HEK293 (cell line): ENCODE results near the gene CCBE1.
A peak's percentile ranks its signal among the peaks of the same experiment; 100 is the strongest.

Source experiments
- CTCF ChIA-PET: fragments of 350-600 bp; formaldehyde crosslinking; extraction: SDS; loops from one replicate; lab custom pipeline; 2021; ENCODE audit warnings: antibody characterized with exemption; lab: Yijun Ruan, JAX
- POLR2A ChIA-PET: fragments of 300-600 bp; formaldehyde crosslinking; extraction: SDS; loops from one replicate; lab custom pipeline; 2020; ENCODE audit warnings: antibody characterized with exemption, inconsistent platforms; lab: Yijun Ruan, JAX
- H3K27ac ChIP-seq: fragments of 200-500 bp; sonication (Bioruptor generic); 2 replicates; pipeline ENCODE4 v1.5.1; 2014; ENCODE audit warnings: low read depth, low read length, control low read depth, inconsistent platforms; ENCODE audit errors: extremely low read depth
- H3K36me3 ChIP-seq, 2 experiments: fragments of 200-500 bp in 1 of 2; sonication (Bioruptor generic) in 1 of 2; 1 replicate in 1 of 2; 2 replicates in 1 of 2; pipeline ENCODE4 v1.5.1; 2014 to 2017; ENCODE audit warnings: inconsistent platforms in 2 of 2, low read length in 2 of 2; ENCODE audit not compliant: control insufficient read depth in 2 of 2, insufficient read depth in 1 of 2
- H3K4me1 ChIP-seq: fragments of 200-500 bp; sonication (Bioruptor generic); 2 replicates; pipeline ENCODE4 v1.5.1; 2014; ENCODE audit warnings: mild to moderate bottlenecking, low read length, inconsistent platforms; ENCODE audit not compliant: control insufficient read depth, insufficient read depth
- H3K4me3 ChIP-seq: 2 replicates; pipeline ENCODE4 v1.5.1; 2011; ENCODE audit warnings: low read depth, mild to moderate bottlenecking, control low read depth, low read length, moderate library complexity
- H3K9me3 ChIP-seq: fragments of 200-500 bp; sonication (Bioruptor generic); 2 replicates; pipeline ENCODE4 v1.5.1; 2014; ENCODE audit warnings: low read depth, low read length, inconsistent platforms; ENCODE audit not compliant: control insufficient read depth, insufficient read depth
- BCL11B ChIP-seq: fragments of 450-650 bp; formaldehyde crosslinking; IDR thresholded peaks from 2 replicates; pipeline ENCODE4 v1.5.1; 2016; ENCODE audit warnings: low read depth, missing biosample characterization, missing genetic modification characterization
- CTCF ChIP-seq: fragments of 450-650 bp; formaldehyde crosslinking; IDR thresholded peaks from 2 replicates; pipeline ENCODE4 v1.5.1; 2016; ENCODE audit warnings: missing biosample characterization, missing genetic modification characterization
- GLI2 ChIP-seq: fragments of 450-650 bp; formaldehyde crosslinking; IDR thresholded peaks from 2 replicates; pipeline ENCODE4; 2017; ENCODE audit warnings: missing biosample characterization, missing genetic modification characterization, low read depth, borderline replicate concordance
- GLI4 ChIP-seq: fragments of 450-650 bp; formaldehyde crosslinking; IDR thresholded peaks from 2 replicates; pipeline ENCODE4 v1.5.1; 2016; ENCODE audit warnings: missing biosample characterization, missing genetic modification characterization
- IKZF3 ChIP-seq: fragments of 450-650 bp; IDR thresholded peaks from 2 replicates; pipeline ENCODE4 v1.5.0; 2018; ENCODE audit warnings: missing biosample characterization, mild to moderate bottlenecking, missing genetic modification characterization, moderate library complexity
- KLF10 ChIP-seq: fragments of 450-650 bp; IDR thresholded peaks from 2 replicates; pipeline ENCODE4 v1.5.1; 2018; ENCODE audit warnings: missing biosample characterization, mild to moderate bottlenecking, missing genetic modification characterization
- KLF9 ChIP-seq: fragments of 450-650 bp; formaldehyde crosslinking; IDR thresholded peaks from 2 replicates; pipeline ENCODE4 v1.5.1; 2016; ENCODE audit warnings: missing biosample characterization, missing genetic modification characterization, low read depth
- MZF1 ChIP-seq: fragments of 450-650 bp; formaldehyde crosslinking; IDR thresholded peaks from 2 replicates; pipeline ENCODE4 v1.5.1; 2017; ENCODE audit warnings: missing biosample characterization, missing genetic modification characterization, borderline replicate concordance
- PRDM2 ChIP-seq: fragments of 450-650 bp; formaldehyde crosslinking; IDR thresholded peaks from 2 replicates; pipeline ENCODE4 v1.5.1; 2016; ENCODE audit warnings: missing biosample characterization, missing genetic modification characterization, borderline replicate concordance
- TRIM28 ChIP-seq: IDR thresholded peaks from 2 replicates; pipeline ENCODE4 v1.6.1; 2011; ENCODE audit warnings: low read length, control low read depth, borderline replicate concordance
- ZBTB20 ChIP-seq: fragments of 450-650 bp; formaldehyde crosslinking; IDR thresholded peaks from 2 replicates; pipeline ENCODE4 v1.5.1; 2016; ENCODE audit warnings: missing biosample characterization, missing genetic modification characterization
- ZNF10 ChIP-seq: fragments of 450-650 bp; formaldehyde crosslinking; IDR thresholded peaks from 2 replicates; pipeline ENCODE4 v1.5.1; 2017; ENCODE audit warnings: missing biosample characterization, missing genetic modification characterization
- ZNF18 ChIP-seq: fragments of 450-650 bp; formaldehyde crosslinking; IDR thresholded peaks from 2 replicates; pipeline ENCODE4 v1.5.1; 2016; ENCODE audit warnings: missing biosample characterization, missing genetic modification characterization
- ZNF292 ChIP-seq: fragments of 450-650 bp; formaldehyde crosslinking; IDR thresholded peaks from 2 replicates; pipeline ENCODE4 v1.5.1; 2016; ENCODE audit warnings: low read depth, missing biosample characterization, missing genetic modification characterization, borderline replicate concordance
- ZNF302 ChIP-seq: fragments of 450-650 bp; formaldehyde crosslinking; IDR thresholded peaks from 2 replicates; pipeline ENCODE4 v1.5.1; 2016; ENCODE audit warnings: missing biosample characterization, missing genetic modification characterization, low read depth
- ZNF473 ChIP-seq: fragments of 450-650 bp; formaldehyde crosslinking; IDR thresholded peaks from 2 replicates; pipeline ENCODE4 v1.5.1; 2017; ENCODE audit warnings: missing biosample characterization, missing genetic modification characterization
- ZNF596 ChIP-seq: fragments of 450-650 bp; IDR thresholded peaks from 2 replicates; pipeline ENCODE4 v1.5.0; 2018; ENCODE audit warnings: missing biosample characterization, mild to moderate bottlenecking, missing genetic modification characterization, moderate library complexity
- ZNF600 ChIP-seq: fragments of 450-650 bp; formaldehyde crosslinking; IDR thresholded peaks from 2 replicates; pipeline ENCODE4 v1.5.1; 2016; ENCODE audit warnings: missing biosample characterization, missing genetic modification characterization
- ZNF768 ChIP-seq: fragments of 450-650 bp; formaldehyde crosslinking; IDR thresholded peaks from 2 replicates; pipeline ENCODE4 v1.5.1; 2018; ENCODE audit warnings: missing biosample characterization, mild to moderate bottlenecking, missing genetic modification characterization

Gene CCBE1

GRCh38 chr18:59549503-59550173 is 147.6 kb downstream of the CCBE1 start:
- peaks cover 7% of the 10 kb centered on the region for H3K4me1 ChIP-seq
- CTCF ChIA-PET: interaction anchor here (0.6 kb wide), 1 partner anchor 212 kb away, joined by 3 read pairs; no protein-coding TSS in a partner anchor
- no peaks in the 10 kb centered on the region for H3K9me3 ChIP-seq
- no peak overlapping the region for H3K4me3 ChIP-seq
- no peaks in the 10 kb centered on the region for H3K36me3 ChIP-seq
- H3K27ac ChIP-seq: no peak overlapping the region
- TF ChIP-seq GLI4 (tag by site-specific recombination): no peak
- TF ChIP-seq ZNF768 (tag by site-specific recombination): no peak
- TF ChIP-seq ZNF292 (tag by site-specific recombination): no peak
- no peak for TF ChIP-seq ZNF600 (tag by site-specific recombination)
- no peak for TF ChIP-seq ZNF473 (tag by site-specific recombination)
- no peak for TF ChIP-seq ZNF10 (tag by site-specific recombination)
- no peak for TF ChIP-seq IKZF3 (tag by site-specific recombination)
- no peak for TF ChIP-seq ZNF302
- TF ChIP-seq BCL11B (tag by site-specific recombination): no peak
- TF ChIP-seq ZNF596 (tag by site-specific recombination): no peak
- POLR2A ChIA-PET: no interaction called here

- no peaks in the 10 kb centered on the region for H3K9me3 ChIP-seq
- CTCF ChIA-PET: interaction anchor here (0.6 to 1.5 kb wide), 4 partner anchors 19 to 149 kb away, joined by 3 to 4 read pairs (median 3); partner anchors contain the start of gene CCBE1
- TF ChIP-seq CTCF (tag by site-specific recombination) (peak; percentile 36; the same call in 1 of the 2 replicates), KLF9 (tag by site-specific recombination) (no peak), TRIM28 (0 out of 2 replicates have a peak, but pooled peaks have one; percentile 24)
- H3K4me1 ChIP-seq: peaks cover 7% of the 10 kb centered on the region
- H3K27ac ChIP-seq: peak overlapping the region; percentile 16; the same call in 1 of the 2 replicates
- H3K36me3 ChIP-seq: no peaks in the 10 kb centered on the region
- POLR2A ChIA-PET: no interaction called here
- no peak overlapping the region for H3K4me3 ChIP-seq
These were observed 149.5 kb downstream of the CCBE1 start for GRCh38 chr18:59547581-59548182.

GRCh38 chr18:59546188-59546587 is 151.0 kb downstream of the CCBE1 start:
- ChIA-PET POLR2A (interaction anchor here (1.4 kb wide), 1 partner anchor 30 kb away, joined by 3 read pairs; no protein-coding TSS in a partner anchor), CTCF (interaction anchor here (0.6 to 1.5 kb wide), 4 partner anchors 36 to 151 kb away, joined by 3 to 4 read pairs (median 3); partner anchors contain the start of gene CCBE1)
- Histone ChIP-seq H3K4me3 (no peak overlapping the region), H3K9me3 (no peaks in the 10 kb centered on the region), H3K27ac (no peak overlapping the region), H3K4me1 (peaks cover 7% of the 10 kb centered on the region), H3K36me3 (no peaks in the 10 kb centered on the region)
- no peak for TF ChIP-seq PRDM2
- TF ChIP-seq MZF1 (tag by site-specific recombination): no peak
- no peak for TF ChIP-seq ZBTB20 (tag by site-specific recombination)
- TF ChIP-seq ZNF18 (tag by site-specific recombination): no peak
- TF ChIP-seq GLI2 (tag by site-specific recombination): no peak
- no peak for TF ChIP-seq KLF10 (tag by site-specific recombination)
